Measurements from ENCODE around the gene AP3B1. TPM values are rescaled to one million over a fixed set of nuclear protein-coding genes. Genes with fewer than 3 reads are reported as not detected.

AP3B1 gene
- polyA plus RNA-seq, 1 of the 3 experiments (the other 2 are of a cell fraction) = 18.0 TPM

DNA sequence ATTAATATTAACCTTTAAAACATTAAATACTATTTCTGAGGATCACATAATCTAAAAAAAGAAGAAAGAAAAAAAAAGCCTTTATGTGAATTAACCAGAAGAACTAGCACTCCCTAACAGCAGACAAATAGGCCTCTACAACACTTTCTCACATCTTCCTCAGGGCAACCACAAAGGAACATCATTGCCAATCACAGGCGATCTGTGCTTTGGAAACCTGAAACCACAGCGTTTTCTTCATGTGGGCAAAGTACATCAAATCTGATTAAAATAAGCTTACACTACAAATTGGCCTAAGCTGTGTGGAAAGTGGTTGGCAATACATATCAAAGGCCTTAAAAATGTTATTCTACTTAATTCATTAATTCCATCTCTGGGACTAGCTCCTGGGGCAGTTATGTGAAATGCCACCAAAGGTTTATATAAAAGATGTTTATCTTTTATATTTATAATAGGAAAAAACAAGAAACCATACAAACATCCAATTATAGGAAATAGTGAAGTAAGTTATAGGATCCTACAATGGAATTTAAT lies 333.6 kb downstream of the AP3B1 start:
- Histone ChIP-seq H3K27ac (ENCODE audit: low read depth in 2 of 2, low read length in 1 of 2) (no peak overlapping the region), H3K9ac (no peak overlapping the region), H3K36me3 (replicated peaks in 1 of 2; ENCODE audit: control insufficient read depth in 1 of 2, insufficient read depth in 2 of 2, low read length in 1 of 2) (no peaks in the 10 kb centered on the region), H3K27me3 (ENCODE audit: insufficient read depth) (no peaks in the 10 kb centered on the region; the same call in 1 of the 2 replicates), H3K4me3 (ENCODE audit: low read depth in 2 of 2, low read length in 1 of 2) (no peak overlapping the region), H3K9me2 (no peaks in the 10 kb centered on the region), H3F3A (replicated peaks; ENCODE audit: insufficient read depth) (no peaks in the 10 kb centered on the region), H3K4me2 (no peak overlapping the region), H3K79me2 (ENCODE audit: insufficient read depth) (no peaks in the 10 kb centered on the region), H2AFZ (ENCODE audit: low read depth) (no peak overlapping the region), H3K4me1 (ENCODE audit: control insufficient read depth in 1 of 2, insufficient read depth in 2 of 2, low read depth in 1 of 2, low read length in 1 of 2) (no peaks in the 10 kb centered on the region), H3K9me3 (no peaks in the 10 kb centered on the region), H4K20me1 (ENCODE audit: insufficient read depth) (no peaks in the 10 kb centered on the region)
- ChIA-PET CTCF (interaction anchor here (1.4 kb wide), 1 partner anchor 12 kb away, joined by 3 read pairs; no protein-coding TSS in a partner anchor), POLR2A (no interaction called here)
- no peak for TF ChIP-seq RAD21 (IDR thresholded peaks at IDR 0.05; ENCODE audit: low read length)
- TF ChIP-seq TCF12 (IDR thresholded peaks at IDR 0.05) = no peak
- no peak for TF ChIP-seq MEF2A (IDR thresholded peaks at IDR 0.05; ENCODE audit: borderline replicate concordance, low read depth)
- no peak for TF ChIP-seq FOSL2 (IDR thresholded peaks at IDR 0.05; ENCODE audit: borderline replicate concordance, low read depth)
- TF ChIP-seq EZH2phosphoT487 (IDR thresholded peaks at IDR 0.05; ENCODE audit: borderline replicate concordance, low read depth) = no peak
- TF ChIP-seq NFIC (IDR thresholded peaks at IDR 0.05; ENCODE audit: borderline replicate concordance) = no peak
- no peak for TF ChIP-seq JUND (IDR thresholded peaks at IDR 0.05)
- TF ChIP-seq TEAD4 (IDR thresholded peaks at IDR 0.05; ENCODE audit: borderline replicate concordance, insufficient read depth) = no peak
- TF ChIP-seq CTCF (IDR thresholded peaks at IDR 0.05) = no peak
- no peak for TF ChIP-seq RFX5 (IDR thresholded peaks at IDR 0.05; ENCODE audit: low read length)
- no peak for TF ChIP-seq ELF1 (IDR thresholded peaks at IDR 0.05)
- no peak for TF ChIP-seq MXI1 (IDR thresholded peaks at IDR 0.05; ENCODE audit: low read depth, low read length)
- no peak for TF ChIP-seq SMC3 (IDR thresholded peaks at IDR 0.05; ENCODE audit: low read depth, low read length)
- TF ChIP-seq FOXM1 (IDR thresholded peaks at IDR 0.05; ENCODE audit: low read depth) = no peak
- TF ChIP-seq RCOR1 (IDR thresholded peaks at IDR 0.05; ENCODE audit: low read length) = no peak
- no peak for TF ChIP-seq PBX3 (IDR thresholded peaks at IDR 0.05)
- TF ChIP-seq EP300 (IDR thresholded peaks at IDR 0.05; ENCODE audit: borderline replicate concordance in 1 of 2, low read depth in 1 of 2, low read length in 1 of 2) = no peak
- TF ChIP-seq USF1 (IDR thresholded peaks at IDR 0.05; ENCODE audit: borderline replicate concordance, low read depth) = no peak
- TF ChIP-seq TAF1 (IDR thresholded peaks at IDR 0.05; ENCODE audit: borderline replicate concordance, low read depth, low read length) = no peak
- TF ChIP-seq RXRA (IDR thresholded peaks at IDR 0.05; ENCODE audit: borderline replicate concordance, low read depth) = no peak
- 44% methylated on average over 2 of the region's 2 CpGs for WGBS (ENCODE audit: low lambda C conversion rate)
- no peak for DNase-seq
